Uterus (tissue), 2 donors: Measurements from ENCODE around the gene RNF5.

Source experiments
- POLR2A ChIP-seq, 2 donors: fragments of 450-650 bp; IDR thresholded peaks; one replicate each; pipeline ENCODE4 v1.6.1; 2016; ENCODE audit warnings: antibody characterized with exemption in 2 of 2, mild to moderate bottlenecking in 1 of 2, moderate library complexity in 1 of 2
- TF ChIP-seq, protein P1 (sequence below), 4 experiments: fragments of 200-600 bp in 2 of 4; fragments of 450-650 bp in 2 of 4; sonication (generic) in 2 of 4; IDR thresholded peaks; one replicate each; pipeline ENCODE4 v1.5.1; 2016 to 2019; ENCODE audit warnings: antibody characterized with exemption in 4 of 4, mild to moderate bottlenecking in 2 of 4, moderate library complexity in 1 of 4

DNA sequence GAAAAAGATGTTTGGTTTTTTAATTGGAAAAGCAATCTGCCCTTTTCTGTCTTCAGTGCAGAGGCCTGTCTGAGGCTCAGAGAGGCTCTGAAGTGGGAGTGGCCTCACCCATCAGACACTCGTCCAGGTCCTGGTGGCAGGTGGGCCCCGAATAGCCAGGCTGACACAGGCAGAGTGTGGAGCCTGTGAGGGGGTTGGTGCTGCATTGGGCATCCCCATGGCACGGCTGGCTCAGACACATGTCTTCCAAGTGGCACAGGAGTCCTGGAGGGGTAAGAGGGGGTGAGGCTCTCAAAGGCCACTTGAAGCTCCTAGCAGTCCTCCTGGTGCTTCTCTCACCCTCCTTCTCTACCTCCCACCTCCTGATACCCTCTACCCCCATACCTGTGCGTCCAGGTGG, 41.8 kb downstream of the RNF5 start:
- TF ChIP-seq, protein P1, sequence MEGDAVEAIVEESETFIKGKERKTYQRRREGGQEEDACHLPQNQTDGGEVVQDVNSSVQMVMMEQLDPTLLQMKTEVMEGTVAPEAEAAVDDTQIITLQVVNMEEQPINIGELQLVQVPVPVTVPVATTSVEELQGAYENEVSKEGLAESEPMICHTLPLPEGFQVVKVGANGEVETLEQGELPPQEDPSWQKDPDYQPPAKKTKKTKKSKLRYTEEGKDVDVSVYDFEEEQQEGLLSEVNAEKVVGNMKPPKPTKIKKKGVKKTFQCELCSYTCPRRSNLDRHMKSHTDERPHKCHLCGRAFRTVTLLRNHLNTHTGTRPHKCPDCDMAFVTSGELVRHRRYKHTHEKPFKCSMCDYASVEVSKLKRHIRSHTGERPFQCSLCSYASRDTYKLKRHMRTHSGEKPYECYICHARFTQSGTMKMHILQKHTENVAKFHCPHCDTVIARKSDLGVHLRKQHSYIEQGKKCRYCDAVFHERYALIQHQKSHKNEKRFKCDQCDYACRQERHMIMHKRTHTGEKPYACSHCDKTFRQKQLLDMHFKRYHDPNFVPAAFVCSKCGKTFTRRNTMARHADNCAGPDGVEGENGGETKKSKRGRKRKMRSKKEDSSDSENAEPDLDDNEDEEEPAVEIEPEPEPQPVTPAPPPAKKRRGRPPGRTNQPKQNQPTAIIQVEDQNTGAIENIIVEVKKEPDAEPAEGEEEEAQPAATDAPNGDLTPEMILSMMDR (IDR thresholded peaks at IDR 0.05), result no peak
- TF ChIP-seq POLR2A (IDR thresholded peaks at IDR 0.05), result no peak
